Mucosa of descending colon (tissue), 3 donors: Measurements from ENCODE around the gene TOR4A. TPM values are rescaled to one million over a fixed set of nuclear protein-coding genes. Genes with fewer than 3 reads are reported as not detected.
A peak's percentile ranks its signal among the peaks of the same experiment; 100 is the strongest.

Source experiments
- ATAC-seq: fragments of 200-7000 bp; cut with Tn5 transposase; one replicate; pipeline ENCODE4 v1.9.1; 2020; ENCODE audit warnings: mild to moderate bottlenecking, moderate library complexity
- DNase-seq, 3 donors: peaks; one replicate each; pipeline ENCODE4 v3.0.0-alpha.2; 2020
- H3K36me3 ChIP-seq: fragments of 200-600 bp; one replicate; pipeline ENCODE4 v1.8.0; 2021; ENCODE audit warnings: low read depth, mild to moderate bottlenecking
- H3K4me1 ChIP-seq: fragments of 200-600 bp; one replicate; pipeline ENCODE4 v1.8.0; 2021; ENCODE audit warnings: low read depth, mild to moderate bottlenecking
- H3K4me3 ChIP-seq: fragments of 200-600 bp; one replicate; pipeline ENCODE4 v1.8.0; 2021; ENCODE audit warnings: mild to moderate bottlenecking
- H3K9me3 ChIP-seq: fragments of 200-600 bp; one replicate; pipeline ENCODE4 v1.8.0; 2021; ENCODE audit warnings: mild to moderate bottlenecking
- intact Hi-C, 2 donors: fragments of 100-400 bp; cut with DNase I in 1 of 2; cut with micrococcal nuclease in 1 of 2; formaldehyde crosslinking; loops; one replicate each; pipeline versions ENCODE4 v1.11.0 to v1.11.1; 2022; cut with DNase I, micrococcal nuclease
- long read RNA-seq, 2 donors: library from polyadenylated mRNA; unstranded; transcript quantifications; one replicate each; pipeline ENCODE4 v2.0.0, GENCODE V29; 2019 to 2021
- total RNA-seq, 3 donors: library from RNA; stranded (reverse); fragmentation: NEBNext Ultra II Directional in 2 of 3; extraction: Animal tissue kit (Norgen Biotek cat#: 25700) in 2 of 3; gene quantifications; one replicate each; pipeline versions ENCODE4 v1.2.1 to v1.2.4, GENCODE V29; 2021 to 2023
- TF ChIP-seq, protein P1 (sequence below): fragments of 200-600 bp; IDR thresholded peaks from one replicate; pipeline ENCODE4 v1.8.0; 2022; ENCODE audit warnings: antibody characterized with exemption, mild to moderate bottlenecking
- donor health status: DM: no; HTN: no; CAD: no; lungs with moderate emphysema.
- donor health status: DM: no; HTN: no; CAD: no.
- donor health status: DM: no; HTN: yes; CAD: no.

Gene TOR4A
- total RNA-seq = 10 to 100 TPM; 23.3 to 48.6 (median 45.3) TPM
- long read RNA-seq, donor 1, full-length matches to known transcripts = 16 of 40 reads
- long read RNA-seq, donor 1, partial matches to known transcripts = 0 of 40 reads
- long read RNA-seq, donor 1, other reads (novel, unspliced or antisense) = 24 of 40 reads
- long read RNA-seq, donor 2 = 0 reads

DNA sequence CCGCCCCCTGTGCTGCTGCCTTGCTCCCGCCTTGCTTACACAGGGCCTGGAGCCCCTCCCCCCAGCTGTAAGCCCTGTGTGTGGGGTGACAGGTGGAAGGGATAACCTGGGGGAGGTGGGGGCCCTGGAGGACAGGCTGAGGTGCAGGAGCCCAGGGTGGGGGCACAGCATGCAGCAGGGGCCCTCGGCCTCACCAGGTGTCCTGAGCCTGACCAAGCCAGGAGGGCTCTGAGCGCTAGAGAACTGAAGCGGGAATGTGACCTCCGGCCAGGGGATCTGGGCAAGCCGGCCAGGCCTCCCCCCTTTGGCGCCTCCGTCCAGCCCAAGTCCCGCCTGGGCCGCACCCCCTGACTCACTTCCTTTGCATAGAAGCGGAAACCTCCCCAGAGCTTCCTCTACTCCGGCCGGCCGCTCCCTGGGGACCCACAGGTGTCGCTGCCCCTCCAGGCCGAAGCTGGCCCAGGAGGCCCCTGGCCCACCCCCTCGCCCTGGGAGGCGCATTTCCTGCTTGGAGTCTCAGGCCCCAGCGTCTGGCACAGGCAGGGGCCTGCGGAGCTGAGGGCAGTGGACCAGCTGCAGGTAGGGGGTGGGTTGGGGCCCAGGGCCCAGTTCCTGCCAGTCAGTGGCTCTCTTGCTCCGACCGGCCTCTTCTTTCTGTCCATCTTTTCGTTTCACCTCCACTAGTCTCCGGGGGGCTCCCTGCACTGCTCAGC is at the start of gene TOR4A:
Gene TOR4A, plus strand, starts transcription at position 398 of the 713 bp plus-strand sequence. CDS start 964 bp downstream, outside the sequence.
- Histone ChIP-seq H3K4me1 (peaks cover 34% of the 10 kb centered on the region), H3K36me3 (peaks cover 3% of the 10 kb centered on the region)
- intact Hi-C loops = no loop called here

DNA sequence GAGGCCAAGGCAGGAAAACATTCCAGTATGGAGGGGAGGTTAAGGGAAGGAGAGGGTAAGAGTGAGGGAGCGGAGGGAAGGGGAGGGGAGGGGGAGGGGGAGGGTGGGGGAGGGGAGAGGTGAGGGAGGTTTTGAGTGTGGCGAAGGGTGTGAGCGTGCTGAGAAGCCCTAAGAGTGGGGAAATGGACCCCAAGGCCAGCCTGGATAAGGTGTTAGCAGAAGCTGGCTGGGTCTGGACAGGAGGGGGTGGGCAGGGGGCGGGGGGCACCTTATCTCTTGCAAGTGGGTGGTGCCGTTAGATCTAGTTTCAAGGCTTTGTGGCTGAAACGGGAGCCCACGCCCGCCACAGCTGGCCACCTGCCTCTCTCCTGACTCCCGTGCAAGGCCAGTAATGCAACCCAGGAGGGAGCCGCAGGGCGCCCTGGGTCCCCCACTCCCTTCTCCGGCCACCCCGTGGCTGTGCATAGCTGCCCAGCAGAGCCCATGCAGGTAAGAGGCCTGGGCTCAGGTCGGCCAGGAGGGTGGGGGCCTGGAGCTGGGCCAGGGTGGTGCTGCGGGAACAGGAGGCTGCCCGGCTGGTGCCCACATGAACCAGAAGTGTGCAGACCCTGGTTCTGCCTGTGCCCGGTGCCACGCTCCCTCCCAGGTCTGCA is 49.5 kb upstream of the TOR4A start:
- TF ChIP-seq, protein P1, sequence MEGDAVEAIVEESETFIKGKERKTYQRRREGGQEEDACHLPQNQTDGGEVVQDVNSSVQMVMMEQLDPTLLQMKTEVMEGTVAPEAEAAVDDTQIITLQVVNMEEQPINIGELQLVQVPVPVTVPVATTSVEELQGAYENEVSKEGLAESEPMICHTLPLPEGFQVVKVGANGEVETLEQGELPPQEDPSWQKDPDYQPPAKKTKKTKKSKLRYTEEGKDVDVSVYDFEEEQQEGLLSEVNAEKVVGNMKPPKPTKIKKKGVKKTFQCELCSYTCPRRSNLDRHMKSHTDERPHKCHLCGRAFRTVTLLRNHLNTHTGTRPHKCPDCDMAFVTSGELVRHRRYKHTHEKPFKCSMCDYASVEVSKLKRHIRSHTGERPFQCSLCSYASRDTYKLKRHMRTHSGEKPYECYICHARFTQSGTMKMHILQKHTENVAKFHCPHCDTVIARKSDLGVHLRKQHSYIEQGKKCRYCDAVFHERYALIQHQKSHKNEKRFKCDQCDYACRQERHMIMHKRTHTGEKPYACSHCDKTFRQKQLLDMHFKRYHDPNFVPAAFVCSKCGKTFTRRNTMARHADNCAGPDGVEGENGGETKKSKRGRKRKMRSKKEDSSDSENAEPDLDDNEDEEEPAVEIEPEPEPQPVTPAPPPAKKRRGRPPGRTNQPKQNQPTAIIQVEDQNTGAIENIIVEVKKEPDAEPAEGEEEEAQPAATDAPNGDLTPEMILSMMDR = no peak
- Histone ChIP-seq H3K4me3 (no peak overlapping the region), H3K36me3 (no peaks in the 10 kb centered on the region), H3K4me1 (peaks cover 31% of the 10 kb centered on the region), H3K9me3 (no peaks in the 10 kb centered on the region)
- intact Hi-C loops = no loop called here
- DNase-seq = no peak
- no peak for ATAC-seq

More for the DNA sequence above, at the start of gene TOR4A:
- TF ChIP-seq, protein P1 = peak; percentile 25
- Histone ChIP-seq H3K9me3 (no peaks in the 10 kb centered on the region), H3K4me3 (peak within 1 kb of the TSS; percentile 42)
- ATAC-seq (peak; percentile 85), DNase-seq (peak; percentile 91 to 95 (median 92))

DNA sequence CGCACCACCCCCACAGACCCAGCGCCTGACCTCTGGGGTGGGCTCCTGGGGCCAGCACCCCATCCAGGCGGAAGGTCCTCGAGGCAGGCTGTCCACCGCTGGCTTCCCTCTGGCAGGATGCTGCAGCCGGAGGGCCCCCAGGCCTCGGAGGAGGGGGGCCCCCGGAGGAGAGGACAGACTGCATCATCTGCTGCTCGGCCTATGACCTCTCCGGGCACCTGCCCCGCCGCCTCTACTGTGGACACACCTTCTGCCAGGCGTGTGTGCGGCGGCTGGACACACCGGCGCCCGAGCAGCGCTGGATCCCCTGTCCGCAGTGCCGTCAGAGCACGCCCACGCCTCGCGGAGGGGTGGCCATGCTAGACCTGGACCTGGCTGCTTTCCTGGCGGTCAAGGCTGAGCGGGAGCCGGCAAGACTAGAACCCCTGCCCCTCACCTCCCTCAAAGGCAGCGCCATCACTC is 49.0 kb upstream of the TOR4A start:
- no peaks in the 10 kb centered on the region for H3K36me3 ChIP-seq
- H3K4me3 ChIP-seq = no peak overlapping the region
- DNase-seq = no peak
- H3K4me1 ChIP-seq = peaks cover 29% of the 10 kb centered on the region
- intact Hi-C loops = no loop called here
- no peaks in the 10 kb centered on the region for H3K9me3 ChIP-seq
- ATAC-seq = no peak
- TF ChIP-seq, protein P1 = no peak

DNA sequence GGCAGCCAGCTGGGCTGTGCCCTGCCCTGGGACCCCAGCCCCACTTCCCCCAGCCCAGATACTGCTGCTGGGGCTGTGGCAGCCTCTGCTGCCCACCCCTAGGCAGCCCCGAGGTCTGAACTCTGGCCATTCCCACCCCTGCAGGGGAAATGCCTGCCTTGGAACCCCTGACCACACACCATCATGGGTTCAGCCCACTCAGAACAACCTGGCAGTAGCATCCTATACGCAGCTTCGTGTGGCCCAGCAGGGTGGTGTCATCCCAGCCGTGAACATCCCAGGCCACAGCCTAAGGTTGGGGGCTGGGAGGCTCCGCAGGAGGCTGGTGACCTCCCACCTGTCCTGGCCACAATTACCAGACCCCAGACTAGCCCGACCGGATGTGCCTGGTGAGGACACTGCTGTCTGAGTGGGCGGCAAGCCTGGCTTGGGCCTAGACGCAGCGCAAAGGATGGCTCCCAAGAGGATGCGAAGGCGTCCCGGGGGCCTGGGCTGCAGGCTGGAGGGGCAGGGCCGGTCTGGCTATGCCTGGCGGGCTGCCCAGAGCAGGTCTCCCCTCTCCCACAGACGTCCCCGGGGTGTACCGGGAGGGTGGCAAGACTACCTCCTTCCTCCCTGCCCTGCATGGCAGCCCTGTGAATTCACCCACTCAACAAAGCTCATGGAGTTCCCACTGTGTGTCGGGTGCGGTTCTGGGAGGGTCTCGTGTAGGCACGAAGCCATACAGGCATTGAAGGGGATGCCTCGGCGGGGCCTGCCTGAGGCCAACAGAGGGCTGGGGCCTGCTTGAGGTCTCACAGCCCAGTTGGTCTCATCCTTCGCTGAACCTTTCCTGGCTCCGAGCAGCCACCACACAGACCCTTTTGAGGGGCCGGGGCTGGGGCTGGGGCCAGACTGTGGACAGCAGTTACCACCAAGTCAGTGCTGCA is 48.3 kb upstream of the TOR4A start:
- ATAC-seq = no peak
- peaks cover 25% of the 10 kb centered on the region for H3K4me1 ChIP-seq
- H3K9me3 ChIP-seq = no peaks in the 10 kb centered on the region
- no peaks in the 10 kb centered on the region for H3K36me3 ChIP-seq
- no peak overlapping the region for H3K4me3 ChIP-seq
- TF ChIP-seq, protein P1 = no peak
- intact Hi-C loops = no loop called here
- no peak for DNase-seq
